ENCODE results near the gene FHL5.
A peak's percentile ranks its signal among the peaks of the same experiment; 100 is the strongest.
"Not testable (repeated sequence)": the region's sequence is repeated elsewhere in the genome, so short reads cannot be mapped to it uniquely, and the experiment has no call there.

Gene FHL5, protein sequence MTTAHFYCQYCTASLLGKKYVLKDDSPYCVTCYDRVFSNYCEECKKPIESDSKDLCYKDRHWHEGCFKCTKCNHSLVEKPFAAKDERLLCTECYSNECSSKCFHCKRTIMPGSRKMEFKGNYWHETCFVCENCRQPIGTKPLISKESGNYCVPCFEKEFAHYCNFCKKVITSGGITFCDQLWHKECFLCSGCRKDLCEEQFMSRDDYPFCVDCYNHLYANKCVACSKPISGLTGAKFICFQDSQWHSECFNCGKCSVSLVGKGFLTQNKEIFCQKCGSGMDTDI

GRCh38 chr6:96562886-96563285 lies at the start of gene FHL5:
FHL5 (plus strand) TSS chr6:96563128; CDS start chr6:96603614, 40,486 bp downstream.
- no peak for DNase-seq (ENCODE audit: low read depth)

- DNase-seq (ENCODE audit: low read depth) = no peak
Measured at GRCh38 chr6:96520171-96521115, 42.5 kb upstream of the FHL5 start.

DNA sequence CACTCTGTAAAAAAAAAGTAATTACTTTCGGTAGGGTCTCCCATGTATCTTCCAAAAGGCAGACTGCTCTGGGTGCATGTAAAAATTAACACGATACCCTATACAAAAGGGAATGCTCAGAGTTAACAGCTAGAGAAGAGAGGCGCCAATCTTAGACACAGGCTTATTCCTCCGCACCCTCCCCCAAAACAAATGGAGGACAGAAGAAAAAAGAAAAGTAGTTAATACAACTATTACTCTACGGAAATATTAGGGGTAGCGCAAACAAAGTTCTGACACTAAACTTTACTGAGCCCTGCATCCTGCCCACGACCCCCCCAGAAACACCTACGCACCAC lies 41.7 kb upstream of the FHL5 start:
- no peak for DNase-seq (ENCODE audit: low read depth)

- DNase-seq (ENCODE audit: low read depth) = peak; percentile 81
Measured at GRCh38 chr6:96521644-96522464, 41.1 kb upstream of the FHL5 start, which contains the start of gene UFL1. UFL1 (plus strand) TSS chr6:96521806; CDS start chr6:96521874, 68 bp downstream.

- DNase-seq (ENCODE audit: low read depth) = no peak
Measured at GRCh38 chr6:96522465-96523009, 40.4 kb upstream of the FHL5 start.

- no peak for DNase-seq (ENCODE audit: low read depth)
Measured at GRCh38 chr6:96528193-96528592, 34.7 kb upstream of the FHL5 start.

DNA sequence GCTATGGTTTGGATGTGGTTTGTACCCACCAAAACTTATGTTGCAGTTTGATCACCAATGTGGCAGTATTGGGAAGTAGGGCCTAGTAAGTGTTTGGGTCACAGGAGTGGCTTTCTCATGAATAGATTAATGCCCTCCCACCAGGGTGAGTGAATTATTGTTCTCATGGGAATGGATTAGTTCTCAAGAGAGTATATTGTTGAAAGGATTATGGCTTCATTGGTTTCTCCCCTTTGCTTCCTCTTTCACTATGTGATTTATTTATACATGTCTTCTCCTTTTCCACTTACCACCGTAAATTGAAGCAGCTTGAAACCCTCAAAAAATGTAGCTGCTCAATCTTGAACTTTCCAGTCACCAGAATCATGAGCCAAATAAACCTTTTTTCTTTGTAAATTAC lies 30.5 kb upstream of the FHL5 start:
- DNase-seq (ENCODE audit: low read depth) = no peak

- no peak for DNase-seq (ENCODE audit: low read depth)
Measured at GRCh38 chr6:96537726-96538125, 25.2 kb upstream of the FHL5 start.

DNA sequence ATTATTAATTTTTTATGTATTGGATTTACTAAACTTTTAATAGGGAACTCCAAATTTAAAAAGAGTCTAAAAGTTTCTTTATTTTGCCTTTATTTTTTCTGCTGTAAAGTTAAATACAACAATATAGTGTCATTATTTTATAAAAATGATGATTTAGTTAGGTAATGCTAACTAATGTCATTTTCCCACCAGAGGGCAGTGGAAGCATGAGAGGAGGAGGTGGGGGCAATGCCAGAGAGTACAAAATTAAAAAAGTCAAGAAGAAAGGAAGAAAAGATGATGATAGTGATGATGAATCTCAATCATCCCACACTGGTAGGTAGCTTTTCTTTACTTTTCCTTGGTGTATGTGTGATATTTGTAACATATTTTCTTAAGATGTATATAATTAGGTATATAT lies 20.2 kb upstream of the FHL5 start:
- DNase-seq (ENCODE audit: low read depth) = no peak

DNA sequence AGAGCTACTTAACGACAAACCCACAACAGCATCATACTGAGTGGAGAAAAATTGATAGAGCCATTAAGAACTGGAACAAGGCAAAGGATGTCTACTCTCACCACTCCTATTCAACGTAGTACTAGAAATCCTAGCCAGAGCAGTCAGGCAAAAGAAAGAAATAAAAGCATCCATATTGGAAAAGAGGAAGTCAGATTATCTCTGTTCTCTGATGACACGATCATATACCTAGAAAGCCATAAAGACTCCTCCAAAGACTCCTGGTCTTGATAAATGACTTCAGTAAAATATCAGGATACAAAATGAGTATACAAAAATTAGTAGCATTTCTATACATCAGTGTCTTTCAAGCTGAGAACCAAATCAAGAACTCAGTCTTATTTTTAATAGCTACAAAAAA lies 17.0 kb upstream of the FHL5 start:
- no peak for DNase-seq (ENCODE audit: low read depth)

GRCh38 chr6:96547654-96548053 lies 15.3 kb upstream of the FHL5 start:
- no peak for DNase-seq (ENCODE audit: low read depth)

- DNase-seq (ENCODE audit: low read depth) = no peak
Measured at GRCh38 chr6:96554558-96554957, 8.4 kb upstream of the FHL5 start.

- not testable (repeated sequence) for DNase-seq (ENCODE audit: low read depth)
Measured at GRCh38 chr6:96559740-96560139, 3.2 kb upstream of the FHL5 start.

GRCh38 chr6:96563853-96564252 lies 925 bp downstream of the FHL5 start:
- no peak for DNase-seq (ENCODE audit: low read depth)

DNA sequence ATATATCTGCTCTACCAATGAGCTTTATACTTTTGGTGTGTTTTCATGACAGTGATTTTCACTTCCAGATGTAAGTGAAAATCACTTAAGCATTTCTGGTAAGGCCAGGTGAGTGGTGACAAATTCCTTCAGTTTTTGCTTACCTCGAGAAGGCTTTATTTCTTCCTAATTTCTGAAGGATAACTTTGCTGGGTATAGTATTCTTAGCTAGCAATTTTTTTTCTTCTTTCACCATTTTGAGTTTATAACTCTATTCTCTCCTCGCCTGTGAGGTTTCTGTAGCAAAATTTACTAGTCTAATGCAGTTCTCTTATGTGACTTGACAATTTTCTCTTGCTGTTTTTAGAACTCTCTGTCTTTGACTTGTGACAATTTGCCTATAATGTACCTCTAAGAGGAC lies 7.1 kb downstream of the FHL5 start:
- DNase-seq (ENCODE audit: low read depth) = no peak

DNA sequence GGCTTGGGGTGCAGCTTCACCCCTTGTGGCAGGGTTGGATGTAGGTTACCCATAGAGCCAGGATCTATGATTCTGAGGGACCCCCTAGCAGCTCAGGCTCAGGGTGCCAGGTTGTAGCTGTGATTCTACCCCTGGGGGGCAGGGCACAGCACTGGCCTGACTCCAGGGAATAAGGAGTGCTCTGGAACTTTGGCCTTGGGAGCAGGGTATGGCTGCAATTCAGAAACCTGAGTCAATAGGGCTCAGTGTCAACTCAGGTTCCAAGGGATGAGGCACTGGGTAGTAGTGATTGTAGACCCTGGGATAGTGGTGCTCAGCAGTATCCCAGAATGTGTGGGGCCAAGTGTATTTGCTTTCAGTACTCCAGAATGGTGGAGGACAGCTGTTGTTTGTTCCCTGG lies 8.6 kb downstream of the FHL5 start:
- DNase-seq (ENCODE audit: low read depth) = no peak

DNA sequence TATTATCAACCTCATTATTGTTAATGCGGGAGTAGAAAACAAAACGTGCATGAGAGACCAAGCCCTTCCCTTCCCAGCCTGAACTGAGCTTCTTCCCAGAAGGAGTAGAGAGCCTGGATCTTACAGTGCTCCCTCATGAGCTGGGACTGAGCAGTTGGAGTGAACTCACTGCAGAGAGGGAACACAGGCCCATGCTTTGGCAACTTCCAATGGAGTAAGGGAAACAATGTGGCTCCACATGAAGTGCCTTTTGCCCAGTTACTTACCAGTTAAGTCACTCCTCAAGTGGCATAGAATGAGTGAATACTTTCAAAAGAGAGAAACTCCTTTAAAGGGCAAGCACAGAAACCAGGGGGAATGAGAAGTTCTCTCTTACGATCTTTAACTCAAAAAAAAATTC lies 12.4 kb downstream of the FHL5 start:
- DNase-seq (ENCODE audit: low read depth) = no peak

GRCh38 chr6:96576221-96576620 lies 13.3 kb downstream of the FHL5 start:
- DNase-seq (ENCODE audit: low read depth) = no peak

- DNase-seq (ENCODE audit: low read depth) = no peak
Measured at GRCh38 chr6:96582021-96582420, 19.1 kb downstream of the FHL5 start.

GRCh38 chr6:96582436-96582835 lies 19.5 kb downstream of the FHL5 start:
- no peak for DNase-seq (ENCODE audit: low read depth)

DNA sequence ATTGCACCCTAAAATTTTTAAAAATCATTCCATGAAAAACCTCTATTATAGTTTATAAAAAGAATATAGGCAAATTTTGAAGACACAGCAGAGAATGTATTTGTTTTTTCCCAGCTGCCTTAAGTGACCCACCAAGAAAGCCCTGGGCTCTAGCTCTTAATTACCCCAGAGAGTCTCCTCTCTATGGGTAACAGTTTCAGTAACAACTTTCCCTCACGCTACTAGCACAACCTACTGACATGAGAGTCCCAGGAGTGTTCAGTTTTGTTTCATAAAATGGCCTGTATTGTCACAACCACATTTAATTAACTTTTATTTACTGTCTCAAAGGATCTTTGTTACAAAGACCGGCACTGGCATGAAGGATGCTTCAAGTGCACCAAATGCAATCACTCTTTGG lies 41.5 kb downstream of the FHL5 start:
- DNase-seq (ENCODE audit: low read depth) = no peak

- DNase-seq (ENCODE audit: low read depth) = no peak
Measured at GRCh38 chr6:96608074-96608473, 45.1 kb downstream of the FHL5 start.
